GM21723 (cell line): ENCODE data around the gene EPHA4.

Experiments
- ATAC-seq: cut with Tn5 transposase; IDR thresholded peaks from one replicate; pipeline ENCODE4 v1.9.1; 2021; ENCODE audit warnings: mild to moderate bottlenecking, moderate library complexity; ENCODE audit not compliant: unreplicated experiment

EPHA4 gene

DNA sequence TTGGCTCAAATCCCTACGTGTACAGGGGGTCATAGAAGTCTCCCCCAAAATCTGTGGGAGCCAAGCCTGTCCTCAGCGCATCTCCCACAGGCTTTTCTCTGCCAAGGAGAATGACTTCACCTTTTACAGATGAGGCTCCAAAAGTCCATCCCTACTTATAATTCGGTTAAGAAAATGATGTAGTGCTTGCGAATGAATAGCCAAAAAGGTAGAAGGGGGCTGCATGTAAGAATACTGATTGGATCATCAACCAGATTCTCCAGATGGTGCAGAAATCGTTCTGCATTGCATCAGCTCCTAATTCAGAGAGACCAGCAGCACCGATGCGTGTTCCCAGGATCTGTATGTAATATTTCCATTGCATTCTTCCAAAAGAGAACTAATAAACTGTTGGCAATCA is 91.9 kb downstream of the EPHA4 start:
- ATAC-seq = no peak

DNA sequence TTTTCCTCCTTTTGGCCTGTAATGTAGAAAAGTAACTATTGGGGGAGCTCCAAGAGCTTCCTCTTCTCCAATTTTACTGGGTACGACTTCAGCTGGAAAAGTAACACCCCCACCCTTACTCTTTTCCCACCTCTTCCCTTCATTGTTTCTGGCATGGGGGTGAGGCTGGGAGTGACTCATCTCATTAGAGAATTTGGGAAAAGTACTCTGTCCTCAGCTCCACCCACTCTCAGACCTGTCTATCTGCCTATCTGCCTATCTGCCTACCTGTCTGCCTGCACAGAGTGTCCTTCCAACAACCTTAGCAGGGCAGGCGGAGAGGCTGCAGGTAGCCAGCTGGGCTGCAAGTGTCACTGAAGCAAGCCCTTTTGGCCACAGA is 93.6 kb downstream of the EPHA4 start:
- no peak for ATAC-seq

GRCh38 chr2:221477714-221478484 is 94.2 kb downstream of the EPHA4 start:
- ATAC-seq = no peak

DNA sequence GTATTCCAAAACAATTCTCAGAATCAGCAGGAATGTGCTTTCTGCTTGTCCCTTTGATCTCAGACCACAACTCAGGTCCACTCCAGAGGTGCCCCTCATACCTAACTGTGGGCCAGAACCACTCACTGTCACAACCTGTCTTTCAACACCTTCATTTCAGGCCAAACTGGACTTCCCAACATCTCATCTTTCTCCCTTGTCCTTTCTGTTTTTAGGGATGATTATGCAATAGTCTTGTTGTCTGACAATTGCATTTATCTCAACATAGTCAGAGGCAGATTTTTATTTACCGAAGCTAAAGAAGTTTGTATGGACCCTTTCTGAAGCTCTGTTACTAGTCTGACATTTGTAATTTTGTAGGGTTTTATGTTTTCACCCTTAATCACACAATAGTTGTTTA is 95.9 kb downstream of the EPHA4 start:
- ATAC-seq = no peak

GRCh38 chr2:221473451-221473850 is 98.7 kb downstream of the EPHA4 start:
- ATAC-seq = no peak

DNA sequence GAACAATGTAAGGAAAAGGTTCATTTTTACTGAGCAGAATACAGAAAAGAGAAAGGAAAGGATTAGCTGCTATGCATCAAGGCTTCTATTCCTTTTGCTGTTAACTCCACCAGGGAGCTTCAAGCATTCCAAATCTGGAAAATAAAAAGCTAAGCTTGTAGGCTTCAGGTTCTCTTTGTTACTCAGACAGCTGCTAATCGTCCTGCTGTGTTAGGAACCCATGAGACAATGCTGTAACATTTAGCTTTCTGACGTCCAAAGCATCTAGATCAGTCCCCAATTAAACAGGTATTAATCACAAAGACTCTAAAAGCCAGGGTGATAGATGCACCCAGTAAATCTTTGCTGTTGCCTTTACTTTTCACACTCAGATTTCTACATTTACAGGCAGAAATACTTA is 103.8 kb downstream of the EPHA4 start:
- no peak for ATAC-seq

DNA sequence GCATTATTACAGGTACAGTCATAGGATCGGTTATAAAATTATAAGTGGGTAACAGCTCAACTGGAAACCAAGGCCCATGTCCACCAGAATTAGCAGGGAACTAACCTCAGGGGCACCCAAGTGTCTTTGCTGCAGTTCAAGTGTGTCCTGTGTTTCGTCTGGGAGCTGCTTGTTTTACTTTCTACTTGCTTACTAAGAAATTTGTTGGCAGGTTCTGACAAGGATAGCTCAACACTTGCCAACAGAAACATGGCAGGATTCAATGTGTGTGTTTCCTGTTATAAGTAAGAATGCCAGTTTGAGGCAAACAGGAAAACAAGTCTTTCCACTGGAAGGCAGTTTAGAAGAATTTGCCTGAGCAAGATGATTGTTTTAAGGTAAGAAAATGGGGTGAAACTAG is 104.5 kb downstream of the EPHA4 start:
- ATAC-seq = no peak

DNA sequence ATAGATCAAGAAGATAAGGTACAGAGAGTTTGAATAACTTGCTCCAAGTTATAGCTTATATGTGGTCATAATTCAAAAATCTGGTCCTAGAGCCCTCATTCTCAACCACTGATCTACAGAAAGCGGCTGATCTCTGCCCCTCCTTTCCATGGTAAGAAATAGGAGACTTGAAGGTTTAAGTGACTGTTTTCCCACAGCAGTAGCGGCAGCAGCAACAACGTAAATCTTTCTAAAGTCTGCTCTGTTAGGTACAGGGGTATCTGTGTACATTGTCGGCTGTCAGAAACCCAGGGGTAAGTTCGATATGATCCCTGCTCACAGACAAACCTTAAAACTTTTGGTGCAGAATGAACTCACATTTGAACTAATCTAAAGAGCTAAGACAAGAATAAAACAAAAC is 105.4 kb downstream of the EPHA4 start:
- no peak for ATAC-seq

GRCh38 chr2:221465776-221466175 is 106.3 kb downstream of the EPHA4 start:
- peak; percentile 84 for ATAC-seq

- ATAC-seq = no peak
Observed at GRCh38 chr2:221464971-221465370, 107.1 kb downstream of the EPHA4 start.

- no peak for ATAC-seq
Observed at GRCh38 chr2:221463241-221463896, 108.7 kb downstream of the EPHA4 start.

DNA sequence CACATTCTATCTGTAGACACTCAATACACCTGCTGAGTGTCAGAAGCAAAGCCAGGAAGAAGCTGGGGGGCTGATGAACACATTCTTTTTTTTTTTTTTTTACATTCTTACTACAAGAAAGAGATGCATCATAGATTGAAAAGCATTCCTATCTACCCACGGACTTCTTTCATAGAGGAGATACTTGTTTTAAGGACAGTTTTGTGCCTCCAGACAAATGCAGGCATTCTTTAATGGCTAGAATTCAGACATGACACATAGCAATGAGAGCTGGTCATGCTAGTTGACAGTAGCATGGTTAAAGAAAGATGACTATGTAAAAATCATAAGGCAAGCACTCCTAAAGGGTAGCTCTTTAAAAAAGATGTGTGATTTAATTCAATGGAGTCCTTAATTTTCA is 110.2 kb downstream of the EPHA4 start:
- no peak for ATAC-seq

DNA sequence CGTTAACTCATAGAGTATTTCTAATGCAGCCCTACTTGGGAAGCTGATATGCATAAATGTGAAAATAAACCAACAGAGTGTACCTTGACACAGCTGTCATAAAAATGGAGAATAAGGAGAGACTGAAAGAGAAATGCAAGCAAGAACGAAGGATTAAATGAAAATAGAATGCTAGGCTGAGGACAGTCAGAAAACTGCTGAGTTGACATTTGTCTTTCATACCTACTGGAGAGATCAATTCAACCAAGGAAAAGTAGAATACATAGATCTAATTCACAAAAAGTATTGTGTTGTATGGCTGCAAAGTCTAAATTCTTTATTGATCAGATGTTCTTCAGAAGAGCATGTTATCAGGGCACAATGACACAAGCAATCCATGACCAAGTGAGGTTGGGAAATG is 112.0 kb downstream of the EPHA4 start:
- ATAC-seq = no peak

- ATAC-seq = no peak
Observed at GRCh38 chr2:221458578-221458977, 113.5 kb downstream of the EPHA4 start.

GRCh38 chr2:221455214-221455613 is 116.9 kb downstream of the EPHA4 start:
- ATAC-seq = no peak

GRCh38 chr2:221454459-221455105 is 117.5 kb downstream of the EPHA4 start:
- no peak for ATAC-seq

DNA sequence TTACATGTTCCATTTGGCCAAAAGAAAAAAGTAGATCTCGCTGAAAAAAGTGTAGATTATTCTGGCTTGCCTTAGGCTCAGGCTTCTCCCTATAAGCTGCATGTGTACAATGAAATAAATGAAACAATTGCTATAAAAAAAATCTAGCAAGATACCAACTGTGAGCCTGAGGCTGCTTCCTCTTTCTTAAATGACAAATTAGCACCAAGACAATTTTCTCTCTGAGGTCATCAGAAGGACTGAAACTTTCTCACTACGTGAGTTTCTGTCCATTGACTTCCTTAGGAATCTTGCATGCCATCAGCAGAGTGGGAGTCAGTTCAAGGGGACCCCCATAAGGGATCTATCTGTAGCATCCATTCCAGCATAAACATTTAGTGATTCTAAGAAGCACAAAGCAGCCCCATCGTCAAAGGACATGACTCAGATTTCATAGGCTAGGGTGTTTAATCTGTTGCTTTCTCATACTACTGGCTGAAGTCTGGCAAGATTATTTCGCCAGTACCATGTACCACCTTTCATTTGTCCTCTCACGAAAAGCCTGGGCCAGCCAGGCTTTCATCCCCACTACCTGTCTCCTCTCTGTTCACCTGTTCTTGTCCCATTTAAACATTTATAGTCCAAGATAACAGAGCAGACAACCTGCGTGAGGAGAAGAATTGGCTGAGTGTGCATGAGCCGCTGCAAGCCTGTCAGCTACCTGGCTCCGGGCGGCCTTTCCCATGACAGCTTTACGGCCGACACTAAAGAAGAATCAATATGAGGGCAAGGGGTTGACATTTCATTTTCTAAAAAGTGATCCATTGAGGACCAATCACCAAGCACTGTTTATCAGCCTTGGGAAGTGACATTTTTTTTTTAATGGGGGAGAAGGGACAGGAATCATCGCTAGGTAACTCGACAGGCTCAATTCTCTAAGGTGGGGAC is 120.0 kb downstream of the EPHA4 start:
- ATAC-seq = no peak

- ATAC-seq = no peak
Observed at GRCh38 chr2:221450280-221450679, 121.8 kb downstream of the EPHA4 start.

DNA sequence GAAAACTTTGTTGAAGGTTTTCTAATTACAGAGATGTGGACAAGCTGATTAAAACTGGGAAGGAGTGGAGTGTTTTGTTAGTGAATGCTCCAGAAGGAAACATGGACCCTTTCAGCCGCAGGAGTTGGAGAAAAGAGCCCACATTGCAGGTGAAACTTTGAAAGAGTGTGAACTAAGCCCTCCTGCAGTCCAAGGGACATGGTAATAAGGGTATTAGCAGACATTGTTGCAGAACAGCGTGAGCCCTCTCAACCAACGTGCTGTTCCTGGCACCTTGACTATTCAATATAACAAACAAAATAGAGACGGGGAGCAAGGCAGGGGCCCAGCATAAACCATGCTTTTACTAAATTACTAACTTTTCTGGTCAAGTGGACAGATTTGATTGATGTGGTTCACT is 122.7 kb downstream of the EPHA4 start:
- no peak for ATAC-seq

DNA sequence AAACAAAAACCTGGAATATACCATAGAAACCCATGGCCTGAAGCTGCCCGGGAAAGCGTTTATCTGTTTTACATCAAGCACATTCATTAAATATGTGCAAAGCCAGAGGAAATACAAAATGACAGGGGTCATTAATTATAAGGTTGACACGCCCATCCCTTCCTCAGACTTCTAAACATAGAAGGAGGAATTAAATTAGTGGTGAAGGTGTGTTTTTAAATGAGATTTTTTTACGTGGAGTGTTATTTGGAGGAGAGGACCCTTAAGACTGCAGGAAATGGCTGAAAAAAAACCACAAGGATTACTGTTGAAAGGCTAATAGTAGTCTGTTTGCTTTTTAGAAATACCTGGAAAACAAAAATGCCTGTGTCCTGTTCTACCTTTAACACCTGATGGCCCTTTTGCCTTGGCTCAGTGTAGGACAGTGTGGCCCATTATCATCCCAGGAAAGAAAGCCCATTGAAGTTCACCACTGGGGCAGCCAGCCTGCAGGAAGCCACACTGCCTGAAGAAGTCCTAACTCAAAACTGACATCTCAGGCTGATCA is 123.2 kb downstream of the EPHA4 start:
- no peak for ATAC-seq
